KBM-7 (cell line): Measurements from ENCODE around the gene ARID5B.

Experiments
- DNase-seq: peaks from one replicate; pipeline ENCODE4 v3.0.0-alpha.2; 2015
- in situ Hi-C: fragments of 300-500 bp; cut with MboI; formaldehyde crosslinking; loops from 2 replicates; pipeline ENCODE4 v1.14.3; 2020; ENCODE audit warnings: low sequenced_read_pairs, low pct_unique_long_range_greater_than_20kb, mixed read lengths

The ARID5B gene

DNA sequence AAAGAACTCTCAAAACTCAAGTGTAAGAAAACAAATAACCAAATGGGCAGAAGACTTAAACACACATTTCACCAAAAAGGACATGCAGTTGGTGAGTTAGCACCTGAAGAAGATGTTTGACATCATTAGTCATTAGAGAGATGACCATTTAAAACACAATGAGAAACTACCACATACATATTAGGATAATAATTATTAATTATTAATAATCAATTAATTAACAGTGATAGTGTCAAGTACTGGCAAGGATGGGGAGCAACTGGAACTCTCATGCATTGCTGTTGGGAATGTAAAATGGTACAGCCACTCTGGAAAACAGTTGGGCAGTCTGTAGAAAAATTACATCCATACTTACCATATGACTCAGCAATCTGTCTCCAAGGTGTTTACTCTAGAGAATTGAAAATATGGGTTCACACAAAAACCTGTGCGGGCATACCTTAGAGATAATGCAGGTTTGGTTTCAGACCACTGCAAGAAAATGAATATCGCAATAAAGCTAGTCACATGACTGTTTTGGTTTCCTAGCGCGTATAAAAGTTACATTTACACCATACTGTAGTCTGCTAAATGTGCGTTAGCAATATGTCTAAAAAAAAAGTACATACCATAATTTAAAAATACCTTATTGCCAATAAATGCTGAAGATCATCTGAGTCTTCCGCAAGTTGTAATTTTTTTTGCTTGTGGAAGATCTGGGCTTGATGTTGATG lies 30.3 kb downstream of the ARID5B start:
- in situ Hi-C loops: no loop called here
- no peak for DNase-seq

DNA sequence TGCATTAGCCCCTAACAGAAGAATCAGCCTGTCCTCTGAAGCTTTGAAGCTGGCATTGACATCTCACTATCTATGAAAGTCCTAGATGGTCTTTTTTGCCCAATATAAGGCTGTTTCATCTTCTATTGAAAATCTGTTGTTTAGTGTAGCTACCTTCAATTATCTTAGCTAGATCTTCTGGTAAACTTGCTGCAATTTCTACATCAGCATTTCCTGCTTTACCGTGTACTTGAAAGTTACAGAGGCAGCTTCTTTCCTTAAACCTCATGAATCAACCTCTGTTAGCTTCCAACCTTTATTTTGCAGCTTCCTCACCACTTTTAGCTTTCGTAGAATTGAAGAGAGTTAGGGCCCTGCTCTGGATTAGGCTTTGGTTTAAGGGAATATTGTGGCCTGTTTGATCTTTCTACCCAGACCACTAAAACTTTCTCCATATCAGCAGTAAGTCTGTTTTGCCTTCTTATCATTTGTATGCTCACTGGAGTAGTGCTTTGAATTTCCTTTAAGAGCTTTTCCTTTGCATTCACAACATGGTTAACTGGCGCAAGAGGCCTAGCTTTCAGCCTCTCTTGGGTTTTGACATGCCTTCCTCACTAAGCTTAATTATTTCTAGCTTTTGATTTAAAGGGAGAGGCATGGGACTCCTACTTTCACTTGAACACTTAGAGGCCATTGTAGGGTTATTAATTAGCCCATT lies 32.5 kb downstream of the ARID5B start:
- in situ Hi-C loops: no loop called here

DNA sequence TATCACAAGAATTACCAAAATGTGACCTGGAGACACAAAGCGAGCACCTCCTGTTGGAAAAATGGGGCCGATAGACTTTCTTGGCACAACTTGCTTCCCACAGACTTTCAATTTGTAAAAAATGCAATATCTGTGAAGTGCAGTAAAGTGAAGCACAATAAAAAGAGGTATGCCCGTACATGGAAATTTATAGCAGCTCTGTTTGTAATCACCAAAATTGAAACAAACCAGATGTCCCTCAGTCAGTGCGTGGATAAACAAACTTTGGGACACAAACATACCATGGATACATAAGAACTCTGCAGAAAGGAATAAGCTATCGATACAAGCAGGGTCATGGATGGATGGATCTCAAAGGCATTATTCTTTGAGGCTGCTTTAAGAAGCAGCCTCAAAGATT lies 33.6 kb downstream of the ARID5B start:
- in situ Hi-C loops: no loop called here
- DNase-seq: no peak

More for the DNA sequence above, 32.5 kb downstream of the ARID5B start:
- no peak for DNase-seq

DNA sequence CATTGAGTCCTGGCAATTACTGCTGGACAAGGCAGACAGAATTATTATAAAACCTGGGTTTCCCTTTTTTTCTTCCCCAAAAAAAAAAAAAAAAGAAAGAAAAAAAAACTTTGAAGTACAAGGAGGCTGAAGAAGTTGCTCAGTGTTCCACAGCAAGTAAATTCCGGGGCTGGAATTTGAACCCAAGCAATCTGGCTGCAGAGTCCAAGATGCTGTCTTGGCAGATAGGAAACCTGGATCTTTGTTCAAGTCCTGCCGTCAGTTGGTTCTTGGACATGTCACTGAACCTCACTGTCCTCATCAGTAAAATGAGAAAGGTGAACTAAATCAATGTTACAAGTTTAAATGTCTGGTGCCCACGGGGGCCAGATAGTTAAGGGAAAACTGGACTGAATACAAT lies 35.3 kb downstream of the ARID5B start:
- DNase-seq: no peak
- in situ Hi-C loops: no loop called here

DNA sequence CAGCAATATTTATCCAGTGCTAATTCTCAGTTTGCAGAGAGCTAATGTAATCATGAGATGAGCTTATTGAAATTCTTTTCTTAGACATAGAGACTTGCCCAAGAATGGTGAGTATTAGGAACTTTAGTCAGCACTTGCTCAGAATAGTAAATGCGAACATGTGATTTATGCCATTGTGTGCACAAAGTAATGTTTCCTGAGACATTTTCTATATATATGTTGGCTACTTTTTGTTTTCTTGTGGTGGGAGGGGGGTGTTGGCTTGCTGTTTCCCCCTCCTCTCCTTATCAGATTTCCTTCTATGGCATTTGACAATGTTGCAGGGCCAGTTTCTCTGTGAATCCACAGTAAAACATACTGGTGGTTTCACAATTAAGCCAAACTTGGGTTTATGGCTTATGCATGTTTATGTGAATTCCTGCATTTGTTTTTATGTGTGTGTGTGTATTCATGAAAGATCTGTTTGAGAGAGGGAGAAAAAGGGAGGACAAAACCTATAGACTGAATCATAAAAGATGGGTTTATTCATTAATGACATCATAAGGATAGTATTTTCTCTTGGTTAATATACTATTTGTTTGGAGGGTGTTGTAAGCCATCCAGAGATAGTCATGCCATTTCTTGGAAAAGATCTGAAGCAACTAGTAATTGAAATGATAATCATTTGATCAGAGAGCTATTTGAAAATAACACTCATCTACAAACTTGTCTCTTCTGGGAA lies 36.3 kb downstream of the ARID5B start:
- in situ Hi-C loops: no loop called here
- no peak for DNase-seq

DNA sequence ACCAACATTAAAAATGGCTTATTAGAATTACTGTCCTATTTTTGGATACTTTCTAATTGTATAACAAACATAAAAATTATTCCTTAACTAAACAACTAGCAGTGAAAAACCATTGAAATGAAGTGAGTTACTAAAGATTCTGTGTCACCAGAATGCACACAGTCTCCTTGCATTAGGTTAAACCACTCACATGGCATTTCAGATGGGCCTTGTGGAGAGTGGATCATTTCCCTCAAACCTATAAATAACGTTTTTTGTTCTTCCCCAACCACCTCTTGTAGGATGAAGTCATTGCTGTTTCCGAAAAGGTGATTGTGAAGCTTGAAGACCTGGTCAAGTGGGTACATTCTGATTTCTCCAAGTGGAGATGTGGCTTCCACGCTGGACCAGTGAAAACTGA lies 38.4 kb downstream of the ARID5B start:
- DNase-seq: no peak
- in situ Hi-C loops: no loop called here

DNA sequence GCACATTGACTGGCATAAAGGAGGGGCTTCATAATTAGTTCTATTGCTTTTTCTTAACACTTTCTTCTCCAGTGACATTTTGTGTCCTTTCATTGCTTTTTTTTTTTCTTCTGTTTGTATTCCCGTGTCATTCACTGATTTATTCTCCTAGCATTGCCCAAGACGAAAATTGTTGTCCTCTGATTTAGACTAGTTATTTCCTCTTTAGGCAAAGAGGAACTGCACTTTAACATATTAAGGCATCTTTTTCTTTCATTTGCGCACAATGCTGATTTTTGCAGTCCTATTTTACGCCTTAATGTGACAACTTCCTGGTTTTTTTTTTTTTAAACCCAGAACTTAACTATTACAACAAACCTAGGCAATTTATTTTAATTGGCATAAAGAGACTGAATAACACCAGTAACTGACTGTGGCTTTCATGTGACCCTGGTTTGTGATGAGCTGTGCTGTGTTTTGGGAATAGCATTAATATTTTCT lies 39.7 kb downstream of the ARID5B start:
- in situ Hi-C loops: no loop called here
- DNase-seq: peak; percentile 67

DNA sequence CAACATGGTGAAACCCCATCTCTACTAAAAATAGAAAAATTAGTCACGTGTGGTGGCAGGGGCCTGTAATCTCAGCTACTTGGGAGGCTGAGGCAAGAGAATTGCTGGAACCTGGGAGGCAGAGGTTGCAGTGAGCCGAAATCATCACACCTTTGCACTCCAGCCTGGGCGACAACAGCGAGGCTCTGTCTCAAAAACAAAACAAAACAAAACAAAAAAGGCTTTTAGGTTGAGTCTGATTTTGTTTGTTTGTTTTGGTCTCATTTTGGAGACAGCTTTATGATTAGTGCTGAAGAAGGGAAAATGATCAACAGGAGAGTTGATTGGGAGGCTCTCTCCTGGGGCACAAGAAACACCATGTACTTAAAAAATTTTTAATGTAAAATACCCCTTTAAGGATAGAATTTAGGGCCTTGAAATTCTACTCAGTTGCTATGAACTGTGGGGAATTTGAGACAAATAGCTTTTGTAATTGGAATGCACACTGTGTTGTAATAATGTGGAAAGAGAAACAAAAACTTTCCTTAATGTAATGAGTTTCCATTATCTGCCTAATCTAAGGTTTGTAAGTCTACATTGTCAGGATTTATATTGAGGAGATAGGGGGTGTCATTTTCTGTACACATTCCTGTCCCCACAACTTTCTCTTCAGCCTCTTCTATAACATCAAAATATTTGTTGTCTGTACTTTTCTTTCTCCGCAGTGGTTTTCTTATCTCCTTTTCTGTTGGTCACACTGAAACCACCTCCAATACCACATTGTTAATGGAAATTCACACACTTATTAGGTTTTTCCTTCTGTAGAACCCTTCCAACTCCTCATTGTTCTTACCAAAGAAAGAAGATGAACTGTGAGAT lies 41.3 kb downstream of the ARID5B start:
- in situ Hi-C loops: no loop called here
- DNase-seq: no peak

DNA sequence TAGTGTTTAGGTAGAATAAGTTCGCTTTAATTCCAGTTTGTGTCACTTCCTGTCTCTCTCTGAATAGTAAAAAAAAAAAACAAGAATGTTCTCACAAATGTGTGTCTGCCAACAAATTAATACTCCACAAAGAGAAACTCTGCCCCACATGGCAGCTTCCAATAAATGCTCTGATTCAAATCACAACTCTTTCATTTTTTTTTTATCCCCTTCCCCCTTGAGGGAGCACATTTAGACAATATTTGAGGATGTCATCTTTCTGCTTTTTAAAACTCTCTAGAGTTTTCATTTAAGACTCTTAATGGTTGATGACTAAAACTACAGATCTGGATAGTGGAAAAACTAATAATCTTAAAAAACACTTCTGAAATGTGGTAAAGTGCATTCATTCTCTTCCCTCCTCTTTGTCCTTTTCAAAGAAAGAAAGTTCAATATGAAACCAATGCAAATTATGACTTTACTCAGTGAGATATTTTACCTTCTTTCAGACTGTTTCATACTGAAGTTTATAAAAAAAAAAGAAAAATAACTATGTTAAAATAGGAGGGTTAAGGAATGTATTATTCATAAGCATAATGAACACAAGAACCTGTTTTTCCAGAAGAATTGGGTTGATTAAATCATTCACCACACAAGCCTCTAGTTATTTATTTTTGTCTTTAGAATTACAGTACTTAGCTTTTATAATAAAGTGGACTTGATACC lies 42.3 kb downstream of the ARID5B start:
- DNase-seq: no peak
- in situ Hi-C loops: no loop called here

DNA sequence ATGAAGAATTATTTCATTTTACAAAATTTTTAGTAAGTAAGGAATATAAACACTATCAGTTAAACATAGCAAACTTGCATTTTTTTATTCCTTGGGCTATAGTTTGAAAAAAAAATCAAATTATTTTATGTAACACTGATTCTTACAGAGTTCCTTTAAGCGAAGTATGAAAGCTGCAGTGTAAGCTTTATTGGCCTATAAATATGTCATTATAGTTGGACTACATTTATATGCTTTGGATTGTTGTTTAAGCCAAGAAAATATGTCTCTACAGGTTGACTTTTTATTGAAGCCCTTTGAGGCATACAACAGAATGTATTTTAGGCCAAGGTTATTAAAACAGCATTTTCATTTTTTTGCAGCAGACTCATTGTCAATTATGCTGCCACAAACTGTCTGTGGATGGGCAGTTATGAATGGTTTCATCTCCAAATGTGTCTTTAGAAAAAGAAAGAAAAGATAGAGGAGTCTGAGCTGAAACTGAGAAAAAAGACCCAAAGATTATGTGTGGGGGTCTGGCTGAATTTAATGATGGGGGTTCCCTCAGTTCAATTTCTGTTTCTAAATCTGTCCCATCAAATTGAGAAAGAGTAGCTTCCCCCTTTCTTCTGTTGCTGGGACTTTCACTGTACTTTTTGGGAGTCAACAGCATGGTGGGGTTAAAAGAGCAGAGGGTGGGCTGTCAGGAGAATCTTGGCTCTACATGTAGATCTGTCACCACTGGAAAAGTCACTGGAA lies 43.1 kb downstream of the ARID5B start:
- DNase-seq: no peak
- in situ Hi-C loops: no loop called here

DNA sequence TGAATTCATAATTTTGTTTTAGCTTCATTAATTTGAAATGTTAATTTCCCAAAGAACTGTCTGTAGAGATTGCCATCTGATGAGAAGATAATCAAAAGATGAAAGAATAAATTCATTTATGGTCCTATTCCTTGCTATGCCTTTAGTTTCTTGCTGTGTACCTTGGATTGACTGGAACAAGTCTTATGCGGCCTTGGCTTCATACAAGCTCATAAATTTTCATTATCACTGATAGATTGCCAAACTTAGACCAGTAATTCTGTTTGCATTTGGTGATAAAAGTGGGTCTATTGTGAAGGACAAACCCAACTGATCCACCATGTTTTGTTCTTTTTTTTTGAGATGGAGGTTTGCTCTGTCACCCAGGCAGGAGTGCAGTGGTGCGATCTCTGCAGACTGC lies 48.2 kb downstream of the ARID5B start:
- DNase-seq: no peak
- in situ Hi-C loops: no loop called here

DNA sequence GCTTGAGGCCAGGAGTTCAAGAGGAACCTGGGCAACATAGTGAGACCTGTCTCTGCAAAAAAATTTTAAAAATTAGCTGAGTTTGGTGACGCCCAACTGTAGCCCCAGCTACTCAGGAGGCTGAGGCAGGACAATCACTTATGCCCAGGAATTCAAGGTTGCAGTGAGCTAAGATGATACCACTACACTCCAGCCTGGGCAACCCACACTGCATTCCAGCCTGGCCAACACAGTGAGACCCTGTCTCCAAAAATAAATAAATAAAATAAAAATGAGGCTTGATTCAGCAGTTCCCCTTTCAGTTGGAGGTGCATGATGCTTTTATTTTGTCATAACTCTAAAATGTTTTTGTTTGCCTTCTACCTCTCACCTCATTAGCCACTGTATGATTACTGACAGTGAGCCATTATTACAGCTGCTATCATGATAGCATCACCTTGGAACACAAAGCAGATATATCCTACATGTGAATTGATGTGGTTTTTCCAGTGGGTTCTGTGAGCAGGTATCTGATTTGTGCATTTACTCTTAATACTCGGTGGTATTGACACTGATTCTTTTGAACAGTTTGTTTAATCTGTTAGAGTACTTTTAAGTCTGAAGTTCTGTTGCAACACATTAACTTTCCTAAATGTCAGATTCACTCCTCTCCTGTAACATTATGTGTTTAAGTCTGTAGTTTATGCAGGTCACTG lies 49.1 kb downstream of the ARID5B start:
- DNase-seq: no peak
- in situ Hi-C loops: no loop called here

DNA sequence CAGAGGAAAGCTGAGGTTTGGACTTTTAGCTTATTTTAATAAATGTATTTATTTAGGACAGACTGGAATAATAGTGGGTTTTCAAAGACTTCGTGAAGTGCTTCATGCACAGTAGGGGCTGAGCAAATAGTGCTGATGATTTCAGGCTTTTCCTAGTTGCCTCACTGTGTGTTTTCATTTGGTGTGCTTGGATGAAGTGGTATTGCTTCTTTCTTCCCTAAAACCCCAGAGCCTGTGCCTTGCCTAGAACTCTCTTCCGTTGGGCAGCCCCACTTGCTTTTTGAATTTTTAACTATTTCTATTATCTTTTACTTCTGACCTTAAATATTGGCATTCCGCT lies 49.6 kb downstream of the ARID5B start:
- in situ Hi-C loops: no loop called here
- no peak for DNase-seq

DNA sequence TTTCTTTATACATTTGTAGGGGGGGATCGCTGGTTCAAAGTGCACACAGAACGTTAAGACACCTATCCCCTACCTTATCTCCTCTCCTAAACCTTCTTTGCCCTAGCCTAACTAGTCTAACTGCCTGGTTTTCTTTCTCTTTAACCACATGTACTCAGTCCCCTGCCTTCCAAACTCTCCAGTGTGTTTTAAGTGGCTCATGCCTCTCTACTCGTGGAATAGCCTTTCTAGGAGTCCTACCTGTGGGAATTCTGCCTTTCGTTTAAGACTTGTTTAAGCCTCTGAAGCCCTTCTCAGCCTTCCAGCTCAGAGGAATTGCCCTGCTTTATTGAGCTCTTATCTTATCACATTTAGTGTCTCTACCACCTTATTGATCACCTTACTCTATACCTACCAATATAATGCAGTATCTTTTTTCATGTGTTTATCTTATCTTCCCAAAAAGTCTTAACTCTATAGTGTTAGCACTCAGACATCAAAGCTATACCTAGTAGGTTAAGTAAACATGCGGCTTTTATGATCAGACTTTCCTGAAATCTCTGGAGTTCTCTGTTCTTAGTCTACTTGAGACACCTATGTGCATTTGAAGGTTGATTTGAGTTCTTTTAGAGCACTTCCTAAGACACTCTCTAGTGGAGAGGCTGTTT lies 50.7 kb downstream of the ARID5B start:
- in situ Hi-C loops: no loop called here
- no peak for DNase-seq

DNA sequence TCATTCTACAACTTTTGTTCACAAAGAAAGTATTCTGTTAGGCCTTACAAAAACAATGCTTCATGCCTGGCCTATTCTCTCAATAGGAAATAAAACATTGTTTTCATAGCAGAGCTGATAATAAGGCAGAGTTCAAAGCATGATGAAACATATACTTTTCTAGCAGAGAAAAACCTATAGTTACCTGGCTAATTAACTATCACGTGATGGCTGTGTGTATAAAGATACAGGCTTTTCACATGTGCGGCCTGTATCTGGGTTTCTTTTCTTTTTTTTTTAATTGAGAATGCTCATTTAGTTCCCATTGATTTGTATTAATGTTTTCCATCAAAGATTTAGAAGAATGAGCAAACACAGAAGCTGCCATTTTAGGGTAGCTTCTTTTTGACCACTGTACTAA lies 51.7 kb downstream of the ARID5B start:
- in situ Hi-C loops: no loop called here
- no peak for DNase-seq

DNA sequence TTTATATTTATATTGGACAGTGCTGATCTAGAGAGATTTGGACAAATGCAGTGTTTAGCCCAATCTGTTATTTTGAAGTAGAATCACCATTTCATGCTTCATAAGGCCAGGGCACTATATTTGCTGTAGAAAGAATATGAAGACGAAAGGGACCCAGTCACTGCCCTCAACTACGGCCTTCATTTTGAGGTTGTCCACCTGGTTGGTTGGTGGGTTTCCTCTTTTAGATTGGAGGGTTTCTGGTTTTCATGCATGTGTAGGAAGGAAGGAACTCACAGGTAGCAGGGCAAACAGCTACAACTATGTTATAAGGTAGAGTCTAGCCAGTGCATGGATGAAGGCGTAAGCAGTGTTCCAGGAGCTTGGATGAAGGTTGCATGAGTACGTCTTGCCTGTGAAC lies 56.3 kb downstream of the ARID5B start:
- in situ Hi-C loops: no loop called here
- no peak for DNase-seq

DNA sequence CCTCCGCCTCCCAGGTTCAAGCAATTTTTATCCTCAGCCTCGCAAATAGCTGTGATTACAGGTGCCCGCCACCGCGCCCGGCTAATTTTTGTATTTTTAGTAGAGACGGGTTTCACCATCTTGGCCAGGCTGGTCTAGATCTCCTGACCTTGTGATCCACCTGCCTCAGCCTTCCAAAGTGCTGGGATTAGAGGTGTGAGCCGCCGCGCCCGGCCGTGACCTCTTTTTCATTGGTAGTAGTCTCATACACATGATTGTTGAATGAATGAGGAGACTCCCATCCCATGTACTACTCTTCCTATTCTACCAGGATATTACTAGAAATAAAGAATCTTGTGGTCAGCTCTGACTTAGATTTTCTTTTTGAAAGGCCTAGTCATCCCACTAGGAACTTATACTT lies 56.8 kb downstream of the ARID5B start:
- no peak for DNase-seq
- in situ Hi-C loops: no loop called here
